ENCODE results near the gene SCN4B.

- TF ChIP-seq CTCF (IDR thresholded peaks at IDR 0.05) (no peak), EZH2phosphoT487 (IDR thresholded peaks at IDR 0.05) (no peak), EZH2 (IDR thresholded peaks at IDR 0.05) (no peak)
These were observed 8.9 kb downstream of the SCN4B start for GRCh38 chr11:118143661-118144185.

Measured in neural progenitor cell (in vitro differentiated cells).